ENCODE results near the gene MAOA.
"Not testable (repeated sequence)": the region's sequence is repeated elsewhere in the genome, so short reads cannot be mapped to it uniquely, and the experiment has no call there.

The MAOA gene

DNA sequence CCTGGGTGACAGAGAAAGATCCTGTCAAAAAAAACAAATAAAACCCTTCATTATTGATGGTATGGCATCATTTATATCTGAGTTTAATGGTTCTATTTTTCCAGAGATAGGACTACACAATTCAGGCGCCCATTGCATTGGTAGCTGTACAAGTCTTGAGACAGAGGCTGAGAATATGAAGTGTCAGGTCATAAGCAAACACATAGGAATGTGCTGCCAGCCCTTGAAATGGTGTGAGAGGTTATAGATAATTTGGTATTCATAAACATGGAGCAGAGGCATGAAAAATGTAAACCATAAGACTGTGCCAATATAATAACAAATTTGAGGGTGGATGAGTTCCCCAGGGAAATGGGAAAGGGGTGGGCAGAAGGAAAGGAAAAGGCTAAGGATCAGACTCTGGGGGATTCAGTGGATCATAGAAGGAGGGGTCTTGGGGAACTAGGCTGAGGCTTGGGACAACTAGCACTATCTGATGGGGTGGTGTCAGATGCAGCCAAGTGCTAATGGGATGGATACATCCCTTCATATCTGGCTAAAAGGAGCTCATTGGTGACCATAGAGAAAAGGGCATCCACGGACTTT is 50.8 kb downstream of the MAOA start:
- DNase-seq = no peak
- in situ Hi-C loops (cut with MboI; ENCODE audit: low pct_unique_long_range_greater_than_20kb, low sequenced_read_pairs) = no loop called here

DNA sequence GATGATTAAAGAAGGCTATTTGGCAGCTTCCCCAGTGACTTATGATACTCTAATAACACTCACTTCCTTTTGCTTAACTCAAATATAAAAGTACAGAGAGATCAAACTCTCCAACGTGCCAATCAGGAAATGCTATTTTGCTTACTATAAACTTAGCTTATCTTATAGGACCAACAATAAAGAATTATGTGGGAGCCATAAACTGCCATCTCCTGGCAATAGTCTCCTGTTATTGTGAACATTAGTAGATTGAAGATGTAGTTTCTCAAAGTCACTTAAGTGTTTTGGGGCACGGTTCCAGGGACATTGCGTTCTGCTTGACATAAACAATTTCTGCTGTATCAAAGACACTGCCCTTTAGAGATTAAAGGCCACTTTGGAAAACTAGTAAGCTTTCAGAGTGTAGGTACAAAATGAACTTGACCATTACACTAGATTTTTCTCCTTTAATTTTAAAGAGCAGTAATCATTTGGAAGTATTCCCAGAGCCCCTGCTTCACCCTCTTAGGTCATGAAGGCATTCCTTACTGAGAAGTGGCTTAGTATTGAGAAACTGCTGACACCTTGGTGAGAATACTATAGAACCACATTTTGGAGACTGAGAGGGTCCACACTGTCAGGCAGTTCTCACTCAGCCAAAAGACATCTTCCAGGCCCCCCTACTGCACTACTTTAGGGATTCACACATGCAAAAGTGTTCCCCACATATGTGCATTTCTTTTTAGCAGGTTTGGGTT is 51.9 kb downstream of the MAOA start:
- no peak for DNase-seq
- in situ Hi-C loops (cut with MboI; ENCODE audit: low pct_unique_long_range_greater_than_20kb, low sequenced_read_pairs) = no loop called here

GRCh38 chrX:43716144-43716543 is 60.0 kb downstream of the MAOA start:
- in situ Hi-C loops (cut with MboI; ENCODE audit: low pct_unique_long_range_greater_than_20kb, low sequenced_read_pairs) = no loop called here
- no peak for DNase-seq

DNA sequence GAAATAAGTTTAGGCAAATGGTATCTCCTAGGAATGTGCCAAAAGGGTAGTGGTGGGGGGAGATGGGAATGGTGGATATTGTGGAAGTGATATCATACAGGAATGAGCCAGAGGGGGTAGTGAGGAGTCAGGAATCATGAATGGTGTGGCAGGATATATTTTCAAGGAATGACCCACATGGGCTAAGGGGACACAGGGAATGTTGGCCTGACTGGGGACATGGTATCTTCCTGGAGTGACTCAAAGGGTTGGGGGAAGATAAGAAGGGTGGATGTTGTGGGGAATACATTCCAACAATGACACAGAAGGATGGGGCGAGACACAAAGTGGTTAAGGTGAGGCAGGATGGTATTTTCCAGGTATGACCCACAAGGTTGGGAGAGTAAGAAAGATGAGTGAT is 60.6 kb downstream of the MAOA start:
- in situ Hi-C loops (cut with MboI; ENCODE audit: low pct_unique_long_range_greater_than_20kb, low sequenced_read_pairs) = no loop called here
- no peak for DNase-seq

GRCh38 chrX:43717161-43717560 is 61.1 kb downstream of the MAOA start:
- DNase-seq = no peak

DNA sequence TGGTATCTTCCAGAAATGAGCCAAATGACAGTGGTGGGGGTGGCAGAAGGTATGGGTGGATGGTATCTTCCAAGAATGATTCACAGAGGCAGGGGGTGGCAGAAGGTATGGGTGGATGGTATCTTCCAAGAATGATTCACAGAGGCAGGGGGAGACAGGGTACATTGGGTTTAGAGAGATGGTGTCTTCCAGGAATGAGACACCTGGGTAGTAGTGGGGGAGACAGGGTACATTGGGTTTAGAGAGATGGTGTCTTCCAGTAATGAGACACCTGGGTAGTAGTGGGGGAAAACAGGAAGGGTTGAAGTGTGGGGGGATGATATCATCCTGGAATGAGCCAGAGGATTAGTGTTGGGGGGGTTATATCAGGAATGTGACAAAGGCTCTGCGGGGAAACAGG is 62.0 kb downstream of the MAOA start:
- no peak for DNase-seq
- in situ Hi-C loops (cut with MboI; ENCODE audit: low pct_unique_long_range_greater_than_20kb, low sequenced_read_pairs) = no loop called here

More at GRCh38 chrX:43717161-43717560, 61.1 kb downstream of the MAOA start:
- in situ Hi-C loops (cut with MboI; ENCODE audit: low pct_unique_long_range_greater_than_20kb, low sequenced_read_pairs) = no loop called here

DNA sequence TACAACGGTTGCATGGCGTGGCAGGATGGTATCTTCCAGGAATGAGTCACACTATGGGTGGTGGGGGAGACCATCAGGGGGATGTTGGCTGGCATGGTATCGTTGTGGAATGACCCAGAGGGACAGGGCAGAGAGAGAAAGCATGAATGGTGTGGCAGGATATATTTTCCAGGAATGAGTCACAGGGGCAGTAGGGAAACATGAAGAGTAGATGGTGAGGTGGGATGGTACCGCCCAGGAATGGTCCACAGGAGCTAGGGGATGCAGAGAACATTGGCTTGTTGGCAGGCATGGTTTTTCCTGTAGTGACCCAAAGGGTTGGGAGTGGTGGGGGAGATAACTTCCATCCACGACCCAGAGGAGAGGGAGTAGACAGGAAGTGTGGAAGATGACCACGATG is 62.4 kb downstream of the MAOA start:
- no peak for DNase-seq

GRCh38 chrX:43718956-43719355 is 62.9 kb downstream of the MAOA start:
- DNase-seq = no peak
- in situ Hi-C loops (cut with MboI; ENCODE audit: low pct_unique_long_range_greater_than_20kb, low sequenced_read_pairs) = no loop called here

More for the DNA sequence above, 62.4 kb downstream of the MAOA start:
- in situ Hi-C loops (cut with MboI; ENCODE audit: low pct_unique_long_range_greater_than_20kb, low sequenced_read_pairs) = no loop called here

DNA sequence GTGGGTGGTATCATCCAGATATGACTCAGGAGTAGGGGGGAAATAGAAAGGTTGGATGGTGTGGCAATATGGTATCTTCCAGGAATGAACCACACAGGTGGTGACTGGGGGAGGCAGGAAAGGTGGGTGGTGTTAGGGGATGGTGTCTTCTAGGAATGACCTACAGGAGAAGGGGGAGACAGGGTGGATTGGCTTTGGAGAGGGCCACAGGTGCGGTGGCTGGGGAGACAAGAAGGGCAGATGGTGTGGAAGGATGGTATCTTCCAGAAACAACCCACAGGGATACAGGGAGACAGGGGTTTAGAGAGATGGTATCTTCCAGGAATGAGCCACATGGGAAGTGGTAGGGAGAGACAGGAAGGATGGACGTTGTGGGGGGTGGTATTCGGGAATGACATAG is 64.0 kb downstream of the MAOA start:
- in situ Hi-C loops (cut with MboI; ENCODE audit: low pct_unique_long_range_greater_than_20kb, low sequenced_read_pairs) = no loop called here

DNA sequence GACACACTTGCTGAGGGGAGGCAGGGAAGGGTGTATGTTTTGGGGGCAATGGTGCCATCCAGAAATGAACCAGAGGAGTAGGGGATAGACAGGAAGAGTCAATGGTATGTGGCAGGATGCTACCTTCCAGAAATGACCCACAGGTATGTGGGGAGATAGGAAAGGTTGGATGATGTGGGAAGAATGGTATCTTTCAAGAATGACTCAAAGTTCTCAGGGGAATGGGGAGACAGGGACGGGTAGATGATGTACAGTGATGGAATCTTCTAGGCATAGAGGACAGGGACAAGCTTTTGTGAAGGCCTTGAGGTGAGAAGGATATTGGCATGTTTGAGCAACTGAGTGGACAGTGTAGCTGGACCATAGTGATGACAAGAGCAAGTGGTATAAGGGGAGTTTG is 64.9 kb downstream of the MAOA start:
- DNase-seq = no peak
- in situ Hi-C loops (cut with MboI; ENCODE audit: low pct_unique_long_range_greater_than_20kb, low sequenced_read_pairs) = no loop called here

More for the DNA sequence above, 64.0 kb downstream of the MAOA start:
- no peak for DNase-seq

DNA sequence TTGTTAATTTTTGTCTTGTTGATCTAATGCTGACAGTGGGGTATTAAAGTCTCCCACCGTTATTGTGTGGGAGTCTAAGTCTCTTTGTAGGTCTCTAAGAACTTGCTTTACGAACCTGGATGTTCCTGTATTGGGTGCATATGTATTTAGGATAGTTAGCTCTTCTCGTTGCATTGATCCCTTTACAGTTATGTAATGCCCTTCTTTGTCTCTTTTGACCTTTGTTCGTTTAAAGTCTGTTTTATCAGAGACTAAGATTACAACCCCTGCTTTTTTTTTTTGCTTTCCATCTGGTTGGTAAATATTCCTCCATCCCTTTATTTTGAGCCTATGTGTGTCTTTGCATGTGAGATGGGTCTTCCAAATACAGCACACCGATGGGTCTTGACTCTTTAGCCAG is 69.1 kb downstream of the MAOA start:
- in situ Hi-C loops (cut with MboI; ENCODE audit: low pct_unique_long_range_greater_than_20kb, low sequenced_read_pairs); DNase-seq: not testable (repeated sequence)

GRCh38 chrX:43727254-43727653 is 71.2 kb downstream of the MAOA start:
- DNase-seq; in situ Hi-C loops (cut with MboI; ENCODE audit: low pct_unique_long_range_greater_than_20kb, low sequenced_read_pairs): not testable (repeated sequence)

- DNase-seq = no peak
- in situ Hi-C loops (cut with MboI; ENCODE audit: low pct_unique_long_range_greater_than_20kb, low sequenced_read_pairs) = no loop called here
Measured at GRCh38 chrX:43728002-43728401, 71.9 kb downstream of the MAOA start.

GRCh38 chrX:43728966-43729365 is 72.9 kb downstream of the MAOA start:
- no peak for DNase-seq
- in situ Hi-C loops (cut with MboI; ENCODE audit: low pct_unique_long_range_greater_than_20kb, low sequenced_read_pairs) = no loop called here

- DNase-seq = no peak
- in situ Hi-C loops (cut with MboI; ENCODE audit: low pct_unique_long_range_greater_than_20kb, low sequenced_read_pairs) = no loop called here
Measured at GRCh38 chrX:43731086-43731485, 75.0 kb downstream of the MAOA start.

GRCh38 chrX:43733699-43734098 is 77.6 kb downstream of the MAOA start:
- no peak for DNase-seq
- in situ Hi-C loops (cut with MboI; ENCODE audit: low pct_unique_long_range_greater_than_20kb, low sequenced_read_pairs) = no loop called here

- in situ Hi-C loops (cut with MboI; ENCODE audit: low pct_unique_long_range_greater_than_20kb, low sequenced_read_pairs) = no loop called here
- DNase-seq = no peak
Measured at GRCh38 chrX:43734444-43734843, 78.3 kb downstream of the MAOA start.

DNA sequence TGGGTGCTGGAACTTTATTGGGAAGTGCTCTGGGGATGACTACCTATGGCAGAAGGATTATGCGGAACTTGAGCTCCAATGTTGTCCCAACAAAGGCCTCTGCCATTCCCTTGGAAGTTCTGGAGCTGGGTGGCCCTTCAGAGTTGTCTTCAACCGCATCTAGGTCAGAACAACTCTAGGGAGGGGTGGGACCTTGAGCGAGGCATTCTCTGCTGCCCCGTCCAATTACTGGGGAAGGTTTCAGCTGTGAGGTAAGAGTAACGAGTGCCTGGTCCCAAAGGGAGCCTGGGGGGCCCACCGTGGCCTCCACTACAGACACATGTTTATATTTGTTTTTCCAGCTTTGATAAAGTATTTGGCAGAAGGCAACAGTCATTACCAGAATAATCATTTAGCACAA is 79.4 kb downstream of the MAOA start:
- in situ Hi-C loops (cut with MboI; ENCODE audit: low pct_unique_long_range_greater_than_20kb, low sequenced_read_pairs) = no loop called here
- no peak for DNase-seq

GRCh38 chrX:43735957-43736356 is 79.9 kb downstream of the MAOA start:
- in situ Hi-C loops (cut with MboI; ENCODE audit: low pct_unique_long_range_greater_than_20kb, low sequenced_read_pairs) = no loop called here
- no peak for DNase-seq

DNA sequence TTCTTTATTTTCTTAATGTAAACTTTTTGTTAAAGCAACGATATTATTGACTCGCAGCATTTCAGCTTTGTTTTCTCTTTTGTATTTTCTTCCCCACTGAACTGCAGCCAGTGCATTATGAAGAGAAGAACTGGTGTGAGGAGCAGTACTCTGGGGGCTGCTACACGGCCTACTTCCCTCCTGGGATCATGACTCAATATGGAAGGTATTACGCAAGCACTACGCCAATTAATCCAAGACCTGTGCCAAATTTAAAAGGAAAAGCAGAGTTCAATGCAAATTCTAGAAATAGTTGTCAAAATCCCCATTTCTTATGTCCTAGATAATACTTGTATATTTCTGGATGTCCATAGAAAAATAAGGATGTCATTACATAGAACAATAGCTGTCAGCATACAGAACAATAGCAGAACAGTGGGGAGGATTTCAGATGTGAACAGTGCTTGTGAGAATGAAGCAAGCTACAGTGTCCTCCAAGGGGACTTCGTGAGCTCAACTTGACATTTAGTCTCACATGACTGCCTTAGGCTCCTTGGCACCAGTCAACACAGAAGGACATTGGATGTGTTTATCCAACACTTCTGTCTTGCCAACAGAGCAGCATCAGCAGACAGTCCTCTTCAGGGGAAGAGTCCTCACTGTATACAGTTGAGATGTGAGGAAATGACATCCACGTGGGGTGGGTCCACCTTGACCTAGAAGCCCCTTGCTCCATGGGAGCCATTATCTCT is 85.9 kb downstream of the MAOA start:
- in situ Hi-C loops (cut with MboI; ENCODE audit: low pct_unique_long_range_greater_than_20kb, low sequenced_read_pairs) = loop anchor here (10.0 kb wide), 1 partner anchor 177 kb away; no protein-coding TSS in a partner anchor
- DNase-seq = peak; percentile 35
